Activated CD8-positive, alpha-beta memory T cell treated with anti-CD3 and anti-CD28 coated beads, Interleukin-2, amount 50 U/mL, for 48 hours (primary cell): ENCODE measurements around the gene CD99L2.
"Not testable (repeated sequence)": the region's sequence is repeated elsewhere in the genome, so short reads cannot be mapped to it uniquely, and the experiment has no call there.

ENCODE experiments used
- DNase-seq: peaks from one replicate; pipeline ENCODE4 v3.0.0-alpha.2; 2020

CD99L2 gene

DNA sequence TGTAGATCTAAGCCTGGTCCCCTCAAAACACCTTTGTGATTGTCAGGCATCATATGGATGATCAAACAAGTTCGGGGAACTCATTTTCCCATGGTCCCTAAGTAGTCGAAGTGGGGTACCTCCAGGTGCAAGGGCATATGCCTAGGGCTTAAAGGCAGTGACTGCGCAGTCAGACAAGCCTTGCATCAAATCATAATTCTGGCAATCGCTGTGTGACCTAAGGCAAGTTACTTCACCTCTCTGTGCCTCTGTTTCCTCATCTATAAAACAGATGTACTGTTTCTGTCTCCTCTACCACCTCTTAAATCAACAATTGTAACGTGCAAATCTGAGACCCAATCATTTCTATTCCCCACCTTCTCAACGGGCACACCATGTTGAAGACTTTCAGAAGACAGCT is 1.8 kb downstream of the CD99L2 start:
- DNase-seq = no peak

DNA sequence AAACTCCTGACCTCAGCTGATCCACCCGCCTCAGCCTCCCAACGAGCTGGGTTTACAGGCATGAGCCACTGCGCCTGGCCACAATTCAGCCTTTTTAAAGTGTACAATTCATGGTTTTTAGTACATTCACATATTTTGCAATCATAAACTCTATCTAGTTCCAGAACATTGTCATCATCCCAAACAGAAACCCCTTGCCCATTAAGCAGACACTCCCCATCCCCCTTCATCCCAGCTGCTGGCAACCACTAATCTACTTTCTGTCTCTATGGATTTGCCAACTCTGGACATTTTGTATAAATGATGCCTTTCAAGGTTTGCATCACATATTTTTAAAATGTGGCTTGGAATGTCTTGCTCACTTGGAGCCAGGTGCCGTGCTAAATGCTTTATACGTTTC is 4.5 kb downstream of the CD99L2 start:
- no peak for DNase-seq

DNA sequence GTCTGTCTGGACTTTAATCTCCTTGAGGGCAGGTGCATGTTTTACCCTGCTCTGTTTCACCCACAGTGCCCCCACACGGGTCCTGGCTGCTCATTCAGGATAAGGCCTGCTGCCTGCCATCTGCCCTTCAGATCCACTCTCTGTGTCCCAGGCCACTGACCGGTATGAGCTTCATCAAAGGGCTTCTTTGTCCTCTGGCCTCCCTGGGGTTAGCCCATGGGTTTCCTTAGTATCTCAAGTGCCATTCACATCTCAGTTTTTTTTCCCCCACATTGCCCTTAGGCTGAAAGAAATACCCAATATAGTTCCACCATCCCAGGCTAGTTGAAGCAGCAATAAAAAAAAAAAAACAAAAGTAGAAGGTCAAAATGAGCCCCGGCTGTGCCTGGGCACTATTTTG is 9.3 kb downstream of the CD99L2 start:
- DNase-seq = no peak

DNA sequence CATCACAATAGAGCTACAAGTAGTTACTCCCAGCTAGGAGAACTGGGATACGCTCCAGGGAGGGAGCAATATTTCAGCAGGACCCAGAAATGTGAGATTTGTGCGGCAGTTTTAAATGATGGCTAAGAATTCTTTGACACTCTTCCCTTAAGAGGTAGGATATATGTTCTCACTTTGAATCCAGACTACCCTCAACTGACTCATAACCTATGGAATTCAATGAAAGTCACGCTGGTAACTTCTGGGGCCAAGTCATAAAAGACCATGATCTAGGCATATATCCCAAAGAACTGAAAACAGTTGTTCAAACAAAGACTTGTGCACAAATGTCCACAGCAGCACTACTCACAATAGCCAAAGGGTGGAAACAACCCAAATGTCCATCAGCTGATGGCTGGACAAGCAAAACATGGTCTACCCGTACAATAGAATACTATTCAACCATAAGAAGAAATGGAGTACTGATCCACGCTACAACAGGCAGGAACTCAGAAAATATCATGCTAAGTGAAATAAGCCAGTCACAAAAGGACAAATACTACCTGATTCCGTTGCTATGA is 10.5 kb downstream of the CD99L2 start:
- DNase-seq = no peak

DNA sequence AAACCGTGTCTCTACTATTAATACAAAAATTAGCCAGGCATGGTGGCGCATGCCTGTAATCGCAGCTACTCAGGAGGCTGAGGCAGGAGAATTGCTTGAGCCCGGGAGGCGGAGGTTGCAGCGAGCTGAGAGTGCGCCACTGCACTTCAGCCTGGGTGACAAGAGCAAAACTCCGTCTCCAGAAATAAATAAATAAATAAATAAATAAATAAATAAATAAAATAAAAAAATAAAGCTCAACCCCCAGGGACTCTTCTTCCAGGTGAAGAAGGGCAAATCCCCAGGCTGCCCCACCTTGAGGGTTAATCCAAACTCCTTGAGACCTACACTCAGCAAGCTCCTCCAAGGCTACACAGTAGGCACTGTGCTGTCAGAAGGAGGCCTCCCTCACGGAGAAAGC is 11.2 kb downstream of the CD99L2 start:
- DNase-seq = not testable (repeated sequence)

DNA sequence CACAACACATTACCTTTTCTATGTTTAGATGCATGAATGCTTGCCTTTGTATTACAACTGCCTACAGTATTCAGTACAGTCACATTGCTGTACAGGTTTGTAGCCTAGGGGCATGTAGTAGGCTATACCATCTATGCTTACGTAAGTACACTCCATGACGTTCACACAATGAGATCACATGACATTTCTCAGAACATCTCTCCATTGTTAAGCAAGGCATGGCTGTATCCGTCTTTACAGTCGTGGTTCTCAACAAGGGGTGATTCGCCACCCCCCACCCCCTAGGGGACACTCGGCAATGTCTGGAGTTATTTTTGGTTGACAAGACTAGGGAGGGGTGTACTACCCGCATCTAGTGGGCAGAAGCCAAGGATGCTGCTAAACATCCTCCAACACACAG is 12.1 kb downstream of the CD99L2 start:
- DNase-seq = no peak

DNA sequence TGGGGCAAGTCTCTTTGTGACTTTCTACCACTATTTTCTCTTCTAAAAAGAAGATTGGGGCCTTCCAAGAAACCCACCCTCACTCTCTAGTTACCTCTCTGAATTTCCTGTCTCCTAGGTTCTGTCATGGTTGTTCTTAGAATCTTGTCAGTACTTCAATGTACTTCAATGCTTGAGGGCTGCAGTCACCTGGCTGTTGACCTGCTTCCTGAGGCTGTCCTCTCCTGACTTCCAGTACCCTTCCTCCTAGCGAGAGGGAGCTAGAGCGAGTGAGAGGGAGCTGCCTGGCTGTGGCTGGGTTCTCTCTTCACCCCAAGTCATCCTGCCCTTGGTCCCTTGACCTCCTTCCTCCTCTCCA is 17.7 kb downstream of the CD99L2 start:
- DNase-seq = no peak

DNA sequence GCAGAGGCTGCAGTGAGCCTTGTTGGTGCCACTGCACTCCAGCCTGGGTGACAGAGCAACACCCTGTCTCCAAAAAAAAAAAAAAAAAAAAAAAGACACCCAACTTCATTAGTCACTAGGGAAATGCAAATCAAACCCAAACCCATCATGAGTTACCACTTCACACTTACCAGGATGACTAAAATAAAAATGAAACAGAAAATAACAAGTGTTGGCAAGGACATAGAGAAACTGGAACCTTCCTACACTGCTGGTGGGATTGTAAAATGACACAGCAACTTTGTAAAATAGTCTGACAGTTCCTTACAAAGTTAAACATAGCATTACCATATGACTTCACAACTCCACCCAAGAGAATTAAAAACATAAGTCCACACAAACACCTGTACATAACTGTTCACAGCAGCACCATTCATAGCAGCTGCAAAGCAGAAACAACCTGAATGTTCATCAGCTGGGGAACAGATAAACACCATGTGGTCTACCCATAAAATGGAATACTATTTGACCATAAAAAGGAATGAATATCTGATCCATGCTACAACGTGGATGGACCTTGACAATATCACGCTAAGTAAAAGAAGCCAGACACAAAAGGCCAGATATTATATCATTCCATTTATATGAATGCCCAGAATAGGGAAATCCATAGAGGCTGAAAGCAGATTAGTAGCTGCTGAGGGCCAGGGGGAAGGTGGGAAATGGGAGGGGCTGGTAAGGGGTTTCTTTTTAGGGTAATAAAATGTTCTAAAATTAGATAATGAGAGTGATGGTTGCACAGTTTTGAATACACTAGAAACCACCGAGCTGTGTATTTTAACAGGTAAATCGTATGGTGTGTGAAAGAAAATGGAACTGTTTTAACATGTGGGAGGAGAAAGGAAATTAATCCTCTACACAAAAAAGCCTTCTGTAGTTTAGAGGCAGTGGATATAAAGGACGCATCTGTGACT is 18.3 kb downstream of the CD99L2 start:
- DNase-seq = no peak

DNA sequence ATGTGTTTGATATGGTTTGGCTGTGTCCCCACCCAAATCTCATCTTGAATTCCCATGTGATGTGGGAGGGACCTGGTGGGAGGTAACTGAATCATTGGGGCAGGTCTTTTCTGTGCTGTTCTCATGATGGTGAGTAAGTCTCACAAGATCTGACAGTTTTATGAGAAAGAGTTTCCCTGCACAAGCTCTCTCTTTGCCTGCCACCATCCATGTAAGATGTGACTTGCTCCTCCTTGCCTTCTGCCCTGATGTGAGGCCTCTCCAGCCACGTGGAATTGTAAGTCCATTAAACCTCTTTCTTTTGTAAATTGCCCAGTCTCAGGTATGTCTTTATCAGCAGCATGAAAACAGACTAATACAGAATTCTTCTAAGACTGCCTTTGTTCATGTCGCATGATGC is 22.8 kb downstream of the CD99L2 start:
- not testable (repeated sequence) for DNase-seq

DNA sequence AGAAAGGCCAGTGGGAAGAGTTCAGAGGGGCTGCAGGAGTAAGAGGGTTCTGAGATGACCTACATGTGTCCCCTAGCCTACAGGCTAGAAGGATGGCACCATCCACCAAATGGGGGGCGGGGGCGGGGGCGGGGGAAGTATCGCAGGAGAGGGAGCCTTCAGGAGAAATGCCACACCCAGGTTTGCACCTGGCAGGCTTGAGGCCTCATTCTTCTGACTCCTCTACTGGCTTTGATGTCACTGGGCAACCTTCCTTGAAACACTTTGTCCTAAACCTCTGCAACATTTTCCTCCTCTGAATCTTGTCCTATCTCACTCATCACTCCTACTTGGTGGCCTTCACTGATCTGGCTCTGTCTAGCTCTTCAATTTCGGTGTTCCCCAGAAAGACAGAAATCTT is 24.0 kb downstream of the CD99L2 start:
- no peak for DNase-seq

DNA sequence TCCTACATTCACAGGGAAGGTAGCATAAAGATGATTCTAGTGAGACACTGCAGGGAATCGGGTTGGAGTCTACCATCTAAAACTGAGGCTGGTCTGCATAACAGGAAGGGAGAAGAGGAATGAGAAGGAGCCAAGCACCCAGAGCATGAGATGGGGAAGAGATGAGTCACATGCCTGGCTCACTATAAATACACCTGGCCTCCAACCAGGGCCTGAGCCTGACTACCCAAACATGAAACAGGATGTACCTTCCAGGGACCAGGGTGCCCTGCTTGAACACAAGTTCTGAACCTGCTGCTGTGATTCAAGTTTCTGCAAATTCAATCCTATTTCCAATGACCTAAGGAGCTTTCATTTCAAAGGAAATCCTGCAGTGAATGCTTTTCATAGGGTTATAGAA is 24.9 kb downstream of the CD99L2 start:
- no peak for DNase-seq

DNA sequence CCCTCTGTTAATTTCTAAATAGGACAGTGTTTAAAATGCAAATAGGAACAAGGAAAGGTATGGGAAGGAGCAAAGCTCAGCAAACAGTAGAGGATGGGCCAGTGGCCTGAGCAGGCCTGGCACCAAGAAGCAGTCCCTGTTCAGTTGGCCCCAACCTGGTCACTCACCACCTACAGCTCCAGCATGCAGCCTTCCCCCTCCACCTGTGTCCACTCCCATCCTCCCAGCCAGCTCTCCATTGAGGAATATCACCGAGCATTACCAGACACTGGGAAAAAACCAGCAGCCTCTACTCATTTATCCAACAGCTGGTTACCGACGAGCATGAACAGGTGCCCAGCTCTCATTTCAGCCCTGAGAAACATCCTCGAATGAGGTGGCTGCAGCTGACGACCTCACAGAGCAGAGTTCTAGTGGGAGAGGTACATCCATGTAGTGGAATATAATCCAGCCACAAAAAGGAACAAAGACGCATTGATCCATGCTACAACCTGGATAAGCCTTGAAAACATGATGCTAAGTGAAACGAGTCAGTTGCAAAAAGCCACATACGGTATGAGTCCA is 25.6 kb downstream of the CD99L2 start:
- DNase-seq = no peak

DNA sequence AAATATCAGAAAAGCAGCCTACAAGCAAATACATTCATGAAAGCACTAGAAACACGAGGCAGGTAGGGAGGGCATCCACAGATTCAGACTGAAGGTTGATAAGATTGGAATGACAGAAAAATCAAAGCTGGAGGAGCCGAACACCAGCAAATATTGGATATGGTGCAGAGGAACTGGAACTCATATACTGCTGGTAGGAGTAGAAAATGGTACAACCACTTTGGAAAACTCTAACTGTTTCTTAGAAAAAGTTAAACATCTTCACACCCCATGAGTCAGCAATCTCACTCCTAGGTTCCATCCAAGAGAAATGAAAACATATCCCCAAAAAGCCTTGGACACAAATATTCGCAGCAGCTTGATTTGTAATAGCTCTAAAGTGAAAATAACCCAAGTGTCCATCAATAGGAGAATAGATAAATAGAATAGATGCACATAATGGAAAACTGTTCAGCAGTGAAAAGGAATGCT is 27.1 kb downstream of the CD99L2 start:
- DNase-seq = no peak

DNA sequence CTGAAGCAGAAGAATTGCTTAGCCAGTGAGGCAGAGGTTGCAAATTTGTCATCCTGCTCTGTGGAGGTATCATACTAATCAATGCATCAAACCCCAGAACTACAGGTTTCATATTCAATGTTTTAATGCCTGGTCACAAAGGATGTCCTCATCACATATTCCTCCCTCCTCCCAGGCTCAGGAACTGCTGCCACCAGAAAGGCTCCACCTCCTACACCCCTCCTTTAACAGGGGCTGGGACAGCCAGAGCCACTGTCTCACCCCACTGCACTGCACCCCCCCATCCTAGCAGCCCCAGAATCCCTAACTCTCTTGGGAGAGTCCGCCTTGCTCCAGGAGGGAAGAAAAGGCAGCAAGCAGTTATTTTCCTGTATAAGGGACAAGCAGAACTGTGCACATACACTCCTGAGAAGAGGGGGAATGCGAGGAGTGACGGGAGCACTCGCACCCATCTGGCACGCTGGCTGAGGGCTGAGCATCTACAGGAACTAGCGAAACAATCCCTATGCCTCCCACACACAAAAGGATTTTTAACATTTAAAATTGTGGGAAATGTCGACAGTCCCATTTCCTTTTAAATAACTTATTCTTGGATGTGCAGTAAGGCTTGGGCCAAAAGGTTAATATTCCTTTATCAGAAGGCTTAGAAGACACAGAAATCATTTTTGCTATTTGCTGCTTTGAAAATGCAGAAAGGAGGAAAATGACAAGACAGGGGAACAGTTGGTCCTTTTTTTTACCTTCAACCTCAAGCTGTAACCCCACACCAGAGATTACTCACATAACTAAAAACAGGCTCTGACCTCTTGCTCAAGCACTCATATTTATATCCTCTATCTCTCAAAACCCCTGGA is 27.8 kb downstream of the CD99L2 start:
- DNase-seq = no peak

DNA sequence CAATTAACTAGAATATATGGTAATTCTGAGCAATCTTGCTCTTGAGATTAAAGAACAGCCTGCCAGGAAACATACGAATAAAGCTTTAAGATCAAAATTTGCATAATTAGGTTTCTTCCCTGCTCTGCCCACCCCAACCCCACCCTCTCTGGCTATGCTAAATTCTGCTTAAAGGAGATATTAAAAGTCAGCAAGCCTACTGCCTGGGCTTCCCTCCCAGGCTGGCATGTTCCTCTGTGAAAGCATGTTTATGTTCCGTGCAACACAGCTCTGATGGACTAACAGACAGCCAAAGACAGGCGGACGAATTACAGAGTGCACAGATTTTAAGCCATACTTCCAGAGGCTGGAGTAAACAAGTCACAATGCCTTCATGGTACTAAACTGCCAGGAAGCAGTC is 28.4 kb downstream of the CD99L2 start:
- DNase-seq = no peak

DNA sequence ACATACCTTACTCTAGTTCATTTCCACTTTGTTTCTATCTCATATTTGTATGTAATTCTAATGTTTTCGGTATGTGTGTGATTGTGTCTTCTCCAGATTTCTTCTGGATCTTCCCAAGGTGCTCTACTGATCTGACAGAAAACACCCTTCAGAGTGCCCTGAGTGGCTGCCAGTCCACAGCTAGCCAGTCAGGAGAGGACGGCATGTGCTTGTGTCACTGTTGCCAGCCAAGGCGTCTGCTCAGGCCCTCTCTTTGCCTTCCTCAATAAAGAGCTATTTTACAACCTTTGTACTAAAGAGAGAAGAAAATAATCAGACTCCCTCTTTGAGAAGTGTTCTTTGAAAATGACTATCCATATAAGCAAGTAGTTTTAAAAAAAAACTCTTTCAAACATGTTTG is 29.0 kb downstream of the CD99L2 start:
- DNase-seq = no peak

DNA sequence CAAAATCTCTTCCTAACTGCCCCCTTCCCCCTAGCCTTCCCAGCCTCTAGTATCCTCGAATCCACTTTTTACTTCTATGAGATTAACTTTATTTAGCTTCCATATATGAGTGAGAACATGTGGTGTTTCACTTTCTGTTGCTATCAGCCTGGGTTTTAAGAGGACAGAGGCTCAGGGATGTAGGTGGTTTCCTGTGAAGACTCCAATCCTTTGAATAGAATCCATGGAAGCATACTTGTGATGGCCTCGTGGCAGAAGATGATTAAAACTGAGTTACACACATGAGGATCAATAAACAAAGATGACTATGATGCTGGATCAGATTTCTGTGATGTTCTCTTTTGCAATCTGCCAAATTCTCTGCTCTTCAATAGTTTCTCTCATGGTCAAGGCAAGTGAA is 29.8 kb downstream of the CD99L2 start:
- no peak for DNase-seq

DNA sequence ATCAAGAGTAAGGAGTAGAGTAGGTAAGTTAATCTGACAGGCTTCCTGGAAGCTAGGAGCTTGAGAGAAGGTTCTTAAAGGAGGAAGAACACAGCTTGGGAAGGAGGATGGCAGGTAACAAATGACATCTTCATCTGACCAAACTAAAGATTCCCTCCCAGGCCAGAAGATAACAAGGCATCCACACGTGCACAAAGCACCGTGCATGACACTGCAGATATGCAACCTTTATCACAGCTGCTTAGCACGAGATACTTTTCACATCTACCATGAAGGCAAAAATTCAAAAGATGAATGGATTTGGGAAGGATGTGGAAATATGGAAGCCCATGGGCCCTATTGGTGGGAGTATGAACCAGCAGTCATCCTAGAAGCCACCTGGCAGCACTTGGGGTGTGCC is 34.3 kb downstream of the CD99L2 start:
- no peak for DNase-seq

DNA sequence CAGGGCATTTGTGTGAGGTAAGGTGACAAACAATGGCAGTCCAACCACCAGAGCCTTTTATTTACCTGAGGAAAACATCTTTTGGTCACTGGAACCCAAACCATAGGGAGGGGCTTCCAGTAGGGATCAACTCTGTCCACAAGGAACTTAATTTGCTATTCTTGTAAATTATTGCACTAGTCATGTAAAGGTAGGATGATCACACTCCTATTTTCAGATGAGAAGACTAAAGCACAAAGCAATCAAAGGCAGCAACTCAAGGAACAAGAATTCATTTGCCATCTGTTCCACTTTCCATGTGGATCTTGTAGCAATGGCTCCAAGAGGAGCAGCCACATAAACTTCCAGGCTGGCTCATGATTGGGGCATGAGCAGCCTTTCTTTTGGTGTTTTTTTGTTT is 35.3 kb downstream of the CD99L2 start:
- no peak for DNase-seq

DNA sequence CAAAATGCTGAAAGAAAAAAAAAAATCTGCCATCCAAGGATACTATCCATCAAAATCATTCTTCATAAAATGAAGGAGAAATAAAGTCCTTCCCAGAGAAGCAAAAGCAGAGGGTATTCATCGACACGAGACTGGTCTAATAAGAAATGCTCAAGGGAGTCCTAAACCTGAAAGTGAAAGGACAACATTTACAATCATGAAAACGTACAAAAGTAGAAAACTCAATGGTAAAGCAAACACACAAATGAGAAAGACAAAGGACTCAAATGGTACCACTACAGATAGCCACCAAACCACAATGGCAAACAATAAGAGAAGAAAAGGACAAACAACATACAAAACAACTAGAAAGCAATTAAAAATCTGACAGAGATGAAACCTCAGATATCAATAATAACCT is 41.0 kb downstream of the CD99L2 start:
- no peak for DNase-seq

DNA sequence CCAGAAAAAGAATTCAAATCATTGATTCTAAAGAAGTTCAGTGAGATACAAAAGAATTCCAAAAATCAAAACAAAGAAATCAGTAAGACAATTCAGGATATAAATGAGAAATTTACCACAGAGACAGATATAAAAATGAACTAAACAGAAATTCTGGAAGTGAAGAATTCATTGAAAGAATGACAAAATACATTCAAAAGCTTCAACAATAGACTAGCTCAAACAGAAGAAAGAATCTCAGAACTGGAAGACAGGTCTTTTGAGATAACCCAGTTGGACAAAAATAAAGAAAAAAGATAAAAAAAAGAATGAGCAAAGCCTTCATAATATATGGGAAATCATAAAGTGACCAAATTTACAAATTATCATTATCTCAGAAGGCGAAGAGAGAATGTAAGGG is 41.7 kb downstream of the CD99L2 start:
- DNase-seq = no peak

DNA sequence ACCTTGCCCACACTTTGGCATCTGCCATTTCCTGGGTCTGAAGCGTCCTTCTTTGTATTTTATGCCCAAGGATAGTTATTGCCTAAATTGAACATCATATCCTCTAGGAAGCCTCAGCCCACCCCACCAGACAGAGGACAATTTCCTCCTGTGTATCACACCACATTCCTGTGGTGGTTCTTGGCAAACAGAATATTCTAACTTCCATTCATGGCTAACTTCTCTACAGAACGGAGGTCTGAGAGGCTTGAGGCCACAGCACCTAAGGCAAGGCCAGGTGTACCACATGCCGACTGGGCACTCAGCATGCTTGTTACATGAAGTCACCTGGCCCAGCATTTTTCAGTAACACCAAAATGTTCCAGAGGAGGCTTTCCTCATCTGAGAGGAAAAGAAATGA is 42.4 kb downstream of the CD99L2 start:
- no peak for DNase-seq

DNA sequence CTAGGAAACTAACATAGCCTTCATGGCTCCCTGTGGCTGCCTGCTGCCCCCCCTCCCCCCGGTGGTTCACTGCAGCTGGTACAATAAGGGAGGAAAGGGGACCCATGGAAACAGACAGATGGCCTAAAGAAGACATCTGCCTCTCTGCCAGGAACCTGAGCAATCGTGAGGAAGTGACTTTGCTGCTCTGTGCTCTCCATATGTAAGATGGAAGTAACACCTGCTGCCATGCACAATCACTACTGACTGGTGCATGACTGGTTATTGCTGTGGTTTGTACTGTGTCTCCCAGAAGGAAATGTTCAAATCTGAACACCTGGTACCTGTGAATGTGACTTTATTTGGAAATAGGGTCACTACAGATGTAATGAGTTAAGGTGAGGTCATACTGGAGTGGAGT is 43.6 kb downstream of the CD99L2 start:
- no peak for DNase-seq
